ENCODE data around the gene SNUPN. TPM values are rescaled to one million over a fixed set of nuclear protein-coding genes. Genes with fewer than 3 reads are reported as not detected.

The SNUPN gene
- total RNA-seq, 3 donors from 2014 or later: 18.7 to 23.9 (median 18.9) TPM

DNA sequence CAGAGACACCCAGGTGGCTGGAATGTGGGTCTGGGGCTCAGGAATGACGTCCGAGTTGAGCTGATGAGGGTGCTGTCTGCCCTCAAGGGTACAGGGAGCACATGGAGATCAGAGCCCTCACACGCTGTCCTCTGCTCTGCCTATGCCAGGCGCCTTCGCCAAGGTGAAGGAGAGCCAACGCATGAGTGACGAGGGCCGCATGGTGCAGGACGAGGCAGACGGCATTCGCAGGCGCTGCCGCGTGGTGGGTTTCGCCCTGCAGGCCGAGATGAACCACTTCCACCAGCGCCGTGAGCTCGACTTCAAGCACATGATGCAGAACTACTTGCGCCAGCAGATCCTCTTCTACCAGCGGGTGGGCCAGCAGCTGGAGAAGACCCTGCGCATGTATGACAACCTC lies 31.3 kb upstream of the SNUPN start:
- intact Hi-C loops (cut with DNase I, micrococcal nuclease): no loop called here
- ATAC-seq: no peak
- DNase-seq: no peak
- H3K4me1 ChIP-seq (ENCODE audit: low read depth): peaks cover 29% of the 10 kb centered on the region
- no peaks in the 10 kb centered on the region for H3K9me3 ChIP-seq
- TF ChIP-seq, protein P1, sequence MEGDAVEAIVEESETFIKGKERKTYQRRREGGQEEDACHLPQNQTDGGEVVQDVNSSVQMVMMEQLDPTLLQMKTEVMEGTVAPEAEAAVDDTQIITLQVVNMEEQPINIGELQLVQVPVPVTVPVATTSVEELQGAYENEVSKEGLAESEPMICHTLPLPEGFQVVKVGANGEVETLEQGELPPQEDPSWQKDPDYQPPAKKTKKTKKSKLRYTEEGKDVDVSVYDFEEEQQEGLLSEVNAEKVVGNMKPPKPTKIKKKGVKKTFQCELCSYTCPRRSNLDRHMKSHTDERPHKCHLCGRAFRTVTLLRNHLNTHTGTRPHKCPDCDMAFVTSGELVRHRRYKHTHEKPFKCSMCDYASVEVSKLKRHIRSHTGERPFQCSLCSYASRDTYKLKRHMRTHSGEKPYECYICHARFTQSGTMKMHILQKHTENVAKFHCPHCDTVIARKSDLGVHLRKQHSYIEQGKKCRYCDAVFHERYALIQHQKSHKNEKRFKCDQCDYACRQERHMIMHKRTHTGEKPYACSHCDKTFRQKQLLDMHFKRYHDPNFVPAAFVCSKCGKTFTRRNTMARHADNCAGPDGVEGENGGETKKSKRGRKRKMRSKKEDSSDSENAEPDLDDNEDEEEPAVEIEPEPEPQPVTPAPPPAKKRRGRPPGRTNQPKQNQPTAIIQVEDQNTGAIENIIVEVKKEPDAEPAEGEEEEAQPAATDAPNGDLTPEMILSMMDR (IDR thresholded peaks at IDR 0.05): no peak
- H3K4me3 ChIP-seq: no peak overlapping the region
- no peaks in the 10 kb centered on the region for H3K36me3 ChIP-seq (ENCODE audit: low read depth)

DNA sequence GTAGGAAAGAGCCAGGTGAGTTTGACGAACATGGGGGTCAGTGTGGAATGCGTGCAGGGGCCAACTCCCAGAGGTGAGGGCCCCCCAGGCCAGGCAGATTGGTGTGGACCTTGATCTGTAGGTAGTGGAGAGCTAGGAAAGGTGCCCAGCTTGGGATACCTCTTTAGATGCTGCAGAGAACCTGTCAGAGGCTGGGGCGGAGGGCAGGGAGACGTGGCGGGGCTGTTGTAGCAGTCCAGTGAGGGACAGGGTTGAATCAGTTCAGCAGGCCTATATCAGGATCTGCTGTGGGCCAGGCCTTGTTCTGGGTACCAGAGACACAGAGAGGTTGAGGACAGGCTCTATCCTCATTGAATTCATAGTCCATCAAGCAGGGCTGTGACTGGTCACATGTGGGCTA lies 30.8 kb upstream of the SNUPN start:
- H3K4me3 ChIP-seq: no peak overlapping the region
- H3K9me3 ChIP-seq: no peaks in the 10 kb centered on the region
- no peak for ATAC-seq
- peaks cover 33% of the 10 kb centered on the region for H3K4me1 ChIP-seq (ENCODE audit: low read depth)
- intact Hi-C loops (cut with DNase I, micrococcal nuclease): no loop called here
- no peak for DNase-seq
- TF ChIP-seq, protein P1 (IDR thresholded peaks at IDR 0.05): no peak
- no peaks in the 10 kb centered on the region for H3K36me3 ChIP-seq (ENCODE audit: low read depth)

DNA sequence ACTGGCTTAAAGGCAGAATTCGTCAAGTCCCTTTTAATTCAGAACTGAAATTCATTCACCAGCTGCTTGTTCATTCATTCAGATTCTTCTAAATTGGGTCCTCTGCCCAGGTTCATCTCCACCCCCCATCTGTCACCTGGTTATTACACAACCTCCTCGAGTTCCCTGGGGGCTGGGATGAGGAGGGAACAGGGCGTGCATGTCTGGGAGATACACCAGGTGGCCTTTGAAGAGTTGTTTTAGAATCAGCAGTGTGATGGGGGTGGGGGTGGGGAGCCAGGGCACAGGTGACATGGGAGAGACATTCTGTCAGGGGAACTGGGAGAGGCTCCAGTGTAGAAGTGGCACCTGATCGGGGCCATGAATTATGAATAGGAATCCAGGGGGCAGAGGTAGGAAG lies 30.4 kb upstream of the SNUPN start:
- H3K36me3 ChIP-seq (ENCODE audit: low read depth): no peaks in the 10 kb centered on the region
- no peaks in the 10 kb centered on the region for H3K9me3 ChIP-seq
- H3K4me1 ChIP-seq (ENCODE audit: low read depth): peaks cover 36% of the 10 kb centered on the region
- TF ChIP-seq, protein P1 (IDR thresholded peaks at IDR 0.05): no peak
- intact Hi-C loops (cut with DNase I, micrococcal nuclease): no loop called here
- DNase-seq (no peak), ATAC-seq (no peak)
- H3K4me3 ChIP-seq: no peak overlapping the region

DNA sequence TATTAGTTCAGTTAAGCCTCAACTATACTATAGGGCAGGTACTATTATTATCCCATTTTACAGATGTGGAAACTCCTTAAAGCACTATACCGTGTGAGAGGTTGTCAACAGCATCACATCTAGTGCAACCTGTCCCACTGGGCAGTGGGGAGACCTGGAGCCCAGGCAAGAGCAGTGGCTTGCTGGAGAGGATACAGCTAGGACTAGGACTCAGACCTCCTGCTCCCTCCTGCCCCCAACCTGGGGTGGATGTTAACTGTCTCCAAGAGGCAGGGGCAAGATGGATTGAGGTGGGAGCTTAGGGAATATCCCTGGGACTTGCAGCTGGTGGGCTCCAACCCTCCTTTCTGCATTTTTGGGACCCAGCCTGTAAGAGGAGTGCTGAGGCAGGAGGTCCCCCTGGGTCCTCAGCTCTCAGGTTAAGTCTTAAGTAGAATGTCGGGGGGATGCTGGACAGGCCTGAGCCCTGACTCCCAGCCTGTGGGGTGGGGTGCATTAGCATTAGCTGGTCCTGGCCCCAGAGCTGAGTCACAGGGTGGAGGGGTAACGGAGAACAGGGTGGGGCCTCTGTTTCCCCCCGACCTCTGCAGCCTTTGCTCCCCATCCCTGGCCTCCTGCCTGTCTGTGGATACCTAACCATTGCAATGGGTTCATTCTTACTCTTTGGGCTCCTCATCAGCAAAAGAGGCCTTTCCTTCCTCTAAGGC lies 28.8 kb upstream of the SNUPN start:
- Histone ChIP-seq H3K36me3 (ENCODE audit: low read depth) (no peaks in the 10 kb centered on the region), H3K4me3 (no peak overlapping the region), H3K9me3 (no peaks in the 10 kb centered on the region), H3K4me1 (ENCODE audit: low read depth) (peaks cover 44% of the 10 kb centered on the region)
- intact Hi-C loops (cut with DNase I, micrococcal nuclease): no loop called here
- ATAC-seq (no peak), DNase-seq (no peak)
- TF ChIP-seq, protein P1 (IDR thresholded peaks at IDR 0.05): no peak

DNA sequence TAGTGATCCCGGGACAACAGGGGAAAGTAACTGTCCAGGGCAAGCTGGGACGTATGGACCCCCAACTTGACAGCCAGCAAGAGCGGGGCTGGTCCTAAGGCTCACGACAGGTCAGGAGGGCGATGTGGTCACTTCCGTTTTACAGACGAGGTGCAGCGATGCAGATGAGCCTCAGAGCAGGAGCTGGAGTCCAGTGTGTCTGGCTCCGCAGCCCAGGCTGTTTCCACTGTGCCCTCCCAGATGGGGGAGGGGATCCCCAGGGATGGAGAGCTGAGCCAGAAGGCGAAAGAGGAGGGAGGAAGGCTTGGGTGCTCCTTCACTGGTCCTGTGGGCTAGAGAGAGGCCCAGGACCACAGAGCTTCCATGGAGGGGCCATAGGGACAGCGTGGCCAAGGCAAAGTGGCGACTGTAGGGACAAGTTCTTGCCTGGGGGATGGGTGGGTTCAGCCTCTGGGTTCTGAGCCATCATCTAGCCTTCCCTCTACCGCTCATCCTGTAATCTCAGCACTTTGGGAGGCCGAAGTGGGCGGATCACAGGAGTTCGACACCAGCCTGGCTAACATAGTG lies 27.9 kb upstream of the SNUPN start:
- Histone ChIP-seq H3K36me3 (ENCODE audit: low read depth) (no peaks in the 10 kb centered on the region), H3K9me3 (no peaks in the 10 kb centered on the region), H3K4me3 (no peak overlapping the region), H3K4me1 (ENCODE audit: low read depth) (peaks cover 50% of the 10 kb centered on the region)
- no peak for ATAC-seq
- intact Hi-C loops (cut with DNase I, micrococcal nuclease): no loop called here
- no peak for DNase-seq
- TF ChIP-seq, protein P1 (IDR thresholded peaks at IDR 0.05): no peak

Measured in mucosa of descending colon (tissue), 3 donors.